WERI-Rb-1 (cell line): Measurements from ENCODE around the gene IFT52.

ENCODE experiments used
- DNase-seq: peaks from one replicate; pipeline ENCODE4 v3.0.0-alpha.2; 2020
- H3K27ac ChIP-seq: fragments of 250-450 bp; sonication (Bioruptor Pico); 2 replicates; pipeline ENCODE4 v1.5.1; 2020; ENCODE audit warnings: mild to moderate bottlenecking, moderate library complexity
- H3K27me3 ChIP-seq: fragments of 250-450 bp; sonication (Bioruptor Pico); 2 replicates; pipeline ENCODE4 v1.5.1; 2021; ENCODE audit warnings: mild to moderate bottlenecking, low read depth, moderate library complexity; ENCODE audit not compliant: insufficient read depth, severe bottlenecking
- H3K36me3 ChIP-seq: fragments of 250-450 bp; sonication (Bioruptor Pico); 2 replicates; pipeline ENCODE4 v1.5.1; 2020; ENCODE audit warnings: mild to moderate bottlenecking, moderate library complexity
- H3K4me3 ChIP-seq: 2 replicates; pipeline ENCODE4 v1.5.1; 2011; ENCODE audit warnings: low read depth, mild to moderate bottlenecking, control low read depth, low read length
- H3K9me3 ChIP-seq: fragments of 250-450 bp; sonication (Bioruptor Pico); 2 replicates; pipeline ENCODE4 v1.5.1; 2021; ENCODE audit warnings: mild to moderate bottlenecking, moderate library complexity; ENCODE audit not compliant: severe bottlenecking
- TF ChIP-seq, protein P1 (sequence below): IDR thresholded peaks from 2 replicates; pipeline ENCODE4 v1.5.1; 2011; ENCODE audit warnings: low read depth, mild to moderate bottlenecking, control low read depth, inconsistent platforms, low read length

The IFT52 gene

DNA sequence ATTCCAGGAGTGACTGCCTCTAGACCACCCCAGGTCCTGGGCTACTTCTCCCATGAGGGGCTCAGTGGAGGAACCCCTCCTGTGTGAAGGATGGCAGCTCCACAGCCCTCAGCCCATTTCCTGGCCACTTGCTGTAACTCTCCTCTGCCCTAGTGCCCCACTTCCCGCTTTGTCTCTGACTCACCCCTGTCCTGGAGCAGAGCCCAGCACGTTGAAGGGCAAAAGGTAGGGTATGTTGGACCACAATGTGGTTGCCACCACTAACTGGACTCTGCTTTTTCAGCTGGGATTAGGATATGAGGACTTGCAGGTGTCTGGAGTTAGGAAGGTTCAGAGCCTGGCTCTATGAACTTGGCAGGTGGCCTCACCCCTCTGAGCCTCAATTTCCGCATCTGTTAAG is 78.6 kb downstream of the IFT52 start:
- TF ChIP-seq, protein P1, sequence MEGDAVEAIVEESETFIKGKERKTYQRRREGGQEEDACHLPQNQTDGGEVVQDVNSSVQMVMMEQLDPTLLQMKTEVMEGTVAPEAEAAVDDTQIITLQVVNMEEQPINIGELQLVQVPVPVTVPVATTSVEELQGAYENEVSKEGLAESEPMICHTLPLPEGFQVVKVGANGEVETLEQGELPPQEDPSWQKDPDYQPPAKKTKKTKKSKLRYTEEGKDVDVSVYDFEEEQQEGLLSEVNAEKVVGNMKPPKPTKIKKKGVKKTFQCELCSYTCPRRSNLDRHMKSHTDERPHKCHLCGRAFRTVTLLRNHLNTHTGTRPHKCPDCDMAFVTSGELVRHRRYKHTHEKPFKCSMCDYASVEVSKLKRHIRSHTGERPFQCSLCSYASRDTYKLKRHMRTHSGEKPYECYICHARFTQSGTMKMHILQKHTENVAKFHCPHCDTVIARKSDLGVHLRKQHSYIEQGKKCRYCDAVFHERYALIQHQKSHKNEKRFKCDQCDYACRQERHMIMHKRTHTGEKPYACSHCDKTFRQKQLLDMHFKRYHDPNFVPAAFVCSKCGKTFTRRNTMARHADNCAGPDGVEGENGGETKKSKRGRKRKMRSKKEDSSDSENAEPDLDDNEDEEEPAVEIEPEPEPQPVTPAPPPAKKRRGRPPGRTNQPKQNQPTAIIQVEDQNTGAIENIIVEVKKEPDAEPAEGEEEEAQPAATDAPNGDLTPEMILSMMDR: no peak
- H3K27ac ChIP-seq: no peak overlapping the region
- H3K9me3 ChIP-seq: peaks cover 3% of the 10 kb centered on the region
- H3K36me3 ChIP-seq: peaks cover 36% of the 10 kb centered on the region
- H3K27me3 ChIP-seq: no peaks in the 10 kb centered on the region
- no peak for DNase-seq
- no peak overlapping the region for H3K4me3 ChIP-seq

DNA sequence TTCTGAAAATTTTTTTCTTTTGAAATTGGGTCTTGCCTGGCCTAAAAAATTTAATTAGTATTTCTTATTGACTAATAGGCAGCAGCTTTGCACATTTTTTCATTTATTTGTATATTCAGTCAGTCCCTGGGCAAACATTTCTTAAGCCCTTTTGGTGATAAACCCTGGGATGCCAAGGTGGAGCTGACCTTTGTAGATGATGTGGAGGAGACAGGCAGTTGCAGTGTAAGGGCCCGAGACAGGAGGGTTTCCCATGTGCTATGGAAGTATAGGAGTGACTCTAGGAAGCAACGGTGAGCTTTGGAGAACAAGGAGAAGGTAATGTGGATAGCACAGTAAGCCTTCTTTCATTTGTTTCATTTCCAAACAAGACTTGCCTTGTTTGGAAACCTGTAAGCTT is 79.7 kb downstream of the IFT52 start:
- TF ChIP-seq, protein P1: no peak
- H3K9me3 ChIP-seq: peaks cover 3% of the 10 kb centered on the region
- H3K27ac ChIP-seq: no peak overlapping the region
- no peak for DNase-seq
- H3K4me3 ChIP-seq: no peak overlapping the region
- H3K36me3 ChIP-seq: peaks cover 46% of the 10 kb centered on the region
- H3K27me3 ChIP-seq: no peaks in the 10 kb centered on the region

DNA sequence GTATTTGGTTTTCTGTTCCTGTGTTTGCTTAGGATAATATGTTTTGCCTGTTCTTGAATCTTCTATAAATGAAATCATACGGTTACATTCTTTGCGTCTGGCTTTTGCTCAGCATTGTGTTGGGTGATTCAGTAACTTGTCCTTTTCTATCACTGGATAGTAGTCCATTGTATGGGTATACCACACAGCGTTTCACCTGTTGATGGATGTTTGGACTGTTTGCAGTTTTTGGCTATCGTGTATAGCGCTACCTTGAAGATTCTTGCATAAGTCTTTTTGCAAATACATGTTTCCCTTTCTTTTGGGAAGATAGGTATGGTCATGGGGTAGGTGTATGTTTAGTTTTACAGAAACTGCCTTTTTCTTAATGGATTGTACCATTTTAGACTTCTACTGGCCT is 85.6 kb downstream of the IFT52 start:
- H3K27me3 ChIP-seq: no peaks in the 10 kb centered on the region
- H3K27ac ChIP-seq: no peak overlapping the region
- H3K4me3 ChIP-seq: no peak overlapping the region
- no peak for DNase-seq
- no peaks in the 10 kb centered on the region for H3K9me3 ChIP-seq
- peaks cover 61% of the 10 kb centered on the region for H3K36me3 ChIP-seq
- TF ChIP-seq, protein P1: no peak

DNA sequence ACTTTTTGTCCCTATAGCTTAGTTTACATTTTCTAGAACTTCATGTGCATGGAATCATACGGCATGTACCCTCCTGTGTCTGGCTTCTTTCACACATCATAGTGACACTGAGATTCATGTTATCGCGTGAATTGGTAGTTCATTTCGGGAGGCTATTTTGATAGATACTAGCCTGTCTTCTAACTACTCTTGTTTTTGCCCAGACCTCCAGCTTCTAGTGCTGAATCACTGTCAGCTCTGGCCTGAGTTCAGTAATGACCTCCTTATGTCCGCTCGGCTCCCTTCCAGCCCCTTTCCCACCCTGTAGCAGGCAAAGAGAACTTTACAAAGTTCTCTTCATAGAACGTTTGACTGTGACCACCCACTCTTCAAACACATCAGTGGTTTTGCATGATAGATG is 90.2 kb downstream of the IFT52 start:
- Histone ChIP-seq H3K36me3 (peaks cover 69% of the 10 kb centered on the region), H3K9me3 (no peaks in the 10 kb centered on the region), H3K27me3 (no peaks in the 10 kb centered on the region), H3K27ac (no peak overlapping the region), H3K4me3 (no peak overlapping the region)
- no peak for DNase-seq
- TF ChIP-seq, protein P1: no peak

DNA sequence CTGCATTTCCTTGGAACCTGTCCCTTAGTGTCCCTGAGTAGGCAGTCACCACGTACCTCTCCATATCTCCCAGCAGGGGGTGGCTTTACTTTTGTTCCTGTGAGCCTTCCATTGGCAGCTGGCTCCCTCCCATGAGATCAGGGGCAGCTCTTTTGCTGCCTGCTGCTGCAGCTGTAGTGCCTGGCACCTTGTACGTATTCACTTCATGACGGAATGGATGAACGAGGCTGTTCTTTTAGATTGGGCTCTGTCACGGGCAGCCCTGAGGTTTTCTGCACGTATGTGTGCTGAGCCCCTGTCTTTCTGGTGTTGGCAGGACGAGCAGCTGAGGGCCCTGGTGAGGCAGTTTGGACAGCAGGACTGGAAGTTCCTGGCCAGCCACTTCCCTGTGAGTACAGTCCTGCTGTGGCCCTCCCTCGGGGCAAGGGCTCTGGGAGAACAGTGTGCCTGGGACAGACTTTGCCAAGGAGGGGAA is 90.8 kb downstream of the IFT52 start:
- DNase-seq: peak; percentile 30
- no peak overlapping the region for H3K27ac ChIP-seq

More for the DNA sequence above, 90.8 kb downstream of the IFT52 start:
- Histone ChIP-seq H3K4me3 (no peak overlapping the region), H3K36me3 (peaks cover 68% of the 10 kb centered on the region), H3K9me3 (no peaks in the 10 kb centered on the region), H3K27me3 (no peaks in the 10 kb centered on the region)
- TF ChIP-seq, protein P1: 0 out of 2 replicates have a peak, but pooled peaks have one; percentile 11
